K562 (cell line): ENCODE results near the gene MRFAP1. TPM values are rescaled to one million over a fixed set of nuclear protein-coding genes. Genes with fewer than 3 reads are reported as not detected.

Experiments used
- ASH1L ChIP-seq: fragments of 450-650 bp; IDR thresholded peaks from 2 replicates; pipeline ENCODE4 v1.6.1; 2018; ENCODE audit warnings: borderline replicate concordance, mild to moderate bottlenecking, low read depth; ENCODE audit not compliant: partially characterized antibody
- BACH1 ChIP-seq: fragments of 200-800 bp; sonication (Bioruptor generic); IDR thresholded peaks from 2 replicates; pipeline ENCODE4 v1.6.1; 2016; ENCODE audit warnings: missing genetic modification characterization, missing compliant biosample characterization
- CCAR2 ChIP-seq: fragments of 200-400 bp; formaldehyde crosslinking; IDR thresholded peaks from 2 replicates; pipeline ENCODE4 v1.6.1; 2017; ENCODE audit warnings: mild to moderate bottlenecking, low read depth, low read length
- FOS ChIP-seq: IDR thresholded peaks from 3 replicates; pipeline ENCODE4 v1.6.1; 2011; ENCODE audit not compliant: insufficient read length; ENCODE audit errors: extremely low read depth
- HDAC3 ChIP-seq: fragments of 450-650 bp; IDR thresholded peaks from 2 replicates; pipeline ENCODE4 v1.6.1; 2018; ENCODE audit warnings: borderline replicate concordance, mild to moderate bottlenecking, moderate library complexity; ENCODE audit not compliant: partially characterized antibody
- NFE2 ChIP-seq: IDR thresholded peaks from 2 replicates; pipeline ENCODE4 v1.6.1; 2014; ENCODE audit warnings: antibody characterized with exemption, low read depth
- RAD51 ChIP-seq: fragments of 450-650 bp; IDR thresholded peaks from 2 replicates; pipeline ENCODE4 v1.7.1; 2016; ENCODE audit warnings: low read depth, mild to moderate bottlenecking, borderline replicate concordance
- STAT5B ChIP-seq: fragments of 250-450 bp; sonication (Bioruptor Pico); IDR thresholded peaks from 2 replicates; pipeline ENCODE4 v1.8.0; 2021; ENCODE audit warnings: mild to moderate bottlenecking, inconsistent platforms
- U2AF1 ChIP-seq: fragments of 200-400 bp; formaldehyde crosslinking; optimal IDR thresholded peaks from 2 replicates; pipeline ENCODE3; 2017; ENCODE audit warnings: mild to moderate bottlenecking, low read depth, low read length, moderate library complexity
- ZNF316 ChIP-seq: fragments of 450-650 bp; IDR thresholded peaks from 2 replicates; pipeline ENCODE4 v1.6.1; 2016
- polyA plus RNA-seq, 8 experiments: library from polyadenylated mRNA; depleted of rRNA in 4 of 8; stranded (reverse) in 5 of 8; unstranded in 3 of 8; fragments of >200 nt; fragmentation: Nextera tagmentation in 2 of 8; fragmentation: Illumina TruSeq in 1 of 8; extraction: Ambion mirVana in 2 of 8; extraction: Trizol in 1 of 8; gene quantifications; 2 replicates each; pipeline versions ENCODE4 v1.2.1 to v1.2.3, GENCODE V29; 2011 to 2014; ENCODE audit warnings: inconsistent platforms in 1 of 8, missing spikeins in 1 of 8
- total RNA-seq, 7 experiments: library from RNA; depleted of rRNA in 6 of 7; stranded (reverse); fragments of >200 nt in 6 of 7; fragmentation: Illumina TruSeq in 2 of 7; extraction: Trizol in 2 of 7; gene quantifications; 2 replicates each; pipeline versions ENCODE4 v1.2.1 to v1.2.3, GENCODE V29; 2011 to 2021; ENCODE audit warnings: low replicate concordance in 1 of 7
- TF ChIP-seq, protein P1 (sequence below): sonication (generic); formaldehyde crosslinking; IDR thresholded peaks from 2 replicates; pipeline ENCODE4 v1.8.0; 2022; ENCODE audit warnings: mild to moderate bottlenecking, missing genetic modification reagents, borderline replicate concordance
- TF ChIP-seq, protein P2 (sequence below): sonication (generic); formaldehyde crosslinking; IDR thresholded peaks from 2 replicates; pipeline ENCODE4 v1.5.0; 2020; ENCODE audit warnings: missing genetic modification reagents
- TF ChIP-seq, protein P3 (sequence below): conservative IDR thresholded peaks from 2 replicates; pipeline ENCODE4 v1.6.1; 2011; ENCODE audit warnings: low read depth, mild to moderate bottlenecking, low read length; ENCODE audit not compliant: control insufficient read depth

MRFAP1 gene
- total and polyA plus RNA-seq, 9 of the 15 experiments (the other 6 are each of a cell fraction or from before 2014, with no cell fraction given): 46.0 to 270 (median 151) TPM

DNA sequence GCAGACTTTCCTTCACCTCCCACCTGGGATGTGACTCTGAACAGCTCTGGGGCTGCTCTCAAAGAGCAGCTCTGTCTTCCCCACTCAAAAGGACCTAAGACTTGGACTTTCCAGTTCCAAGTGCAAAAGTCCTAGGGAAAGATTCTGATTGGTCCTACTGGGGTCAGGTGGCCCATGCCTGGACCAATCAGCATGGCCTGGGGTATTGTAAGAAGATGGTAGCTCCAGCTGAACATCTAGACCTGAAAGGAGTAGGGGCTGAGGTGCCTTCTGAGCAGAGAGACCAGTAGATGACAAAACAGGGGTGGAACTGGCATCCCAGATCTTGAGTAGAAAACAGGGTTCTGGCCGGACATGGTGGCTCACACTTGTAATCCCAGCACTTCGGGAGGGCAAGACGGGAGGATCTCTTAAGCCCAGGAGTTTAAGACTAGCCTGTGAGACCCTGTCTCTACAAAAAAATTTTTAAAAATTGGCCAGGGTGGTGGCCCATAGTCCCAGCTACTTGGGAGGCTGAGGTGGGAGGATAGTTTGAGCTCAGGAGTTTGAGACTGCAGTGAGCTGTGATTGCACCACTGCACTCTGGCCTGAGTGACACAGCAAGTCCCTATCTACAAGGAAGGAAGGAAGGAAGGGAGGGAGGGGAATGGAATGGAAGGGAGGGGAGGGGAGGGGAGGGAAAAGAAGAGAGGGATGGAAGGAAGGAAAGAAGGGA is 27.4 kb upstream of the MRFAP1 start (continued):
- TF ChIP-seq, protein P1, sequence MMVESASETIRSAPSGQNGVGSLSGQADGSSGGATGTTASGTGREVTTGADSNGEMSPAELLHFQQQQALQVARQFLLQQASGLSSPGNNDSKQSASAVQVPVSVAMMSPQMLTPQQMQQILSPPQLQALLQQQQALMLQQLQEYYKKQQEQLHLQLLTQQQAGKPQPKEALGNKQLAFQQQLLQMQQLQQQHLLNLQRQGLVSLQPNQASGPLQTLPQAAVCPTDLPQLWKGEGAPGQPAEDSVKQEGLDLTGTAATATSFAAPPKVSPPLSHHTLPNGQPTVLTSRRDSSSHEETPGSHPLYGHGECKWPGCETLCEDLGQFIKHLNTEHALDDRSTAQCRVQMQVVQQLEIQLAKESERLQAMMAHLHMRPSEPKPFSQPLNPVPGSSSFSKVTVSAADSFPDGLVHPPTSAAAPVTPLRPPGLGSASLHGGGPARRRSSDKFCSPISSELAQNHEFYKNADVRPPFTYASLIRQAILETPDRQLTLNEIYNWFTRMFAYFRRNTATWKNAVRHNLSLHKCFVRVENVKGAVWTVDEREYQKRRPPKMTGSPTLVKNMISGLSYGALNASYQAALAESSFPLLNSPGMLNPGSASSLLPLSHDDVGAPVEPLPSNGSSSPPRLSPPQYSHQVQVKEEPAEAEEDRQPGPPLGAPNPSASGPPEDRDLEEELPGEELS (CRISPR knock-in tag): no peak
- peak; percentile 31 for TF ChIP-seq NFE2
- TF ChIP-seq, protein P2, sequence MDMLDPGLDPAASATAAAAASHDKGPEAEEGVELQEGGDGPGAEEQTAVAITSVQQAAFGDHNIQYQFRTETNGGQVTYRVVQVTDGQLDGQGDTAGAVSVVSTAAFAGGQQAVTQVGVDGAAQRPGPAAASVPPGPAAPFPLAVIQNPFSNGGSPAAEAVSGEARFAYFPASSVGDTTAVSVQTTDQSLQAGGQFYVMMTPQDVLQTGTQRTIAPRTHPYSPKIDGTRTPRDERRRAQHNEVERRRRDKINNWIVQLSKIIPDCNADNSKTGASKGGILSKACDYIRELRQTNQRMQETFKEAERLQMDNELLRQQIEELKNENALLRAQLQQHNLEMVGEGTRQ: peak; percentile 91
- TF ChIP-seq STAT5B (CRISPR knock-in tag): no peak
- no peak for TF ChIP-seq HDAC3
- no peak for TF ChIP-seq BACH1 (tag)
- TF ChIP-seq CCAR2: no peak
- peak; percentile 58 for TF ChIP-seq FOS
- peak; percentile 13; the same call in 1 of the 2 replicates for TF ChIP-seq ZNF316
- TF ChIP-seq, protein P3, sequence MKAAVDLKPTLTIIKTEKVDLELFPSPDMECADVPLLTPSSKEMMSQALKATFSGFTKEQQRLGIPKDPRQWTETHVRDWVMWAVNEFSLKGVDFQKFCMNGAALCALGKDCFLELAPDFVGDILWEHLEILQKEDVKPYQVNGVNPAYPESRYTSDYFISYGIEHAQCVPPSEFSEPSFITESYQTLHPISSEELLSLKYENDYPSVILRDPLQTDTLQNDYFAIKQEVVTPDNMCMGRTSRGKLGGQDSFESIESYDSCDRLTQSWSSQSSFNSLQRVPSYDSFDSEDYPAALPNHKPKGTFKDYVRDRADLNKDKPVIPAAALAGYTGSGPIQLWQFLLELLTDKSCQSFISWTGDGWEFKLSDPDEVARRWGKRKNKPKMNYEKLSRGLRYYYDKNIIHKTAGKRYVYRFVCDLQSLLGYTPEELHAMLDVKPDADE: no peak
- no peak for TF ChIP-seq U2AF1
- peak; percentile 39 for TF ChIP-seq ASH1L
- peak; percentile 84 for TF ChIP-seq RAD51
